GM12874 (cell line): ENCODE results near the gene WASL.

Experiments used
- CTCF ChIP-seq: IDR thresholded peaks from 2 replicates; pipeline ENCODE4 v1.5.1; 2011; ENCODE audit warnings: low read depth, mild to moderate bottlenecking, control low read depth, low read length, moderate library complexity; ENCODE audit not compliant: insufficient read depth

WASL gene

GRCh38 chr7:123741940-123742339 lies 6.9 kb downstream of the WASL start:
- TF ChIP-seq CTCF, result no peak

GRCh38 chr7:123738808-123739207 lies 10.0 kb downstream of the WASL start:
- no peak for TF ChIP-seq CTCF

DNA sequence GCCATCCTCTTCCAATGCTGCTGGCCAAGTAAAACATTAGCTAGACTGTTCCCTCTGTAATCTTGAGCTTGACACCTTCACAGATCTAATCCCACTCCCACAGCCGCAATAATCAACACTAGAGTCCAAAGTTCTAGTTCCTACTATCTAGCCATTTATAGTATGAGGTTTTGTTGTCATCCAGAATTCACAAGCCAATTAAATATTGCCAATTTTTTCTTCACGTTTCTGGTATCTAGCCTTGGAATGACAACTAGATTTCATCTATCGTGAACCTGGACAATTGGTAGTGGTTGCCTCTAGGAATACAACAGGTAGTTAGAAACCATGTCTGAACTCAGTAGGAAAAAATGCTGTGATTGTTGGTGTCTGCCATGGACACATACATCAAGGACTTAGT lies 10.4 kb downstream of the WASL start:
- TF ChIP-seq CTCF, result no peak

DNA sequence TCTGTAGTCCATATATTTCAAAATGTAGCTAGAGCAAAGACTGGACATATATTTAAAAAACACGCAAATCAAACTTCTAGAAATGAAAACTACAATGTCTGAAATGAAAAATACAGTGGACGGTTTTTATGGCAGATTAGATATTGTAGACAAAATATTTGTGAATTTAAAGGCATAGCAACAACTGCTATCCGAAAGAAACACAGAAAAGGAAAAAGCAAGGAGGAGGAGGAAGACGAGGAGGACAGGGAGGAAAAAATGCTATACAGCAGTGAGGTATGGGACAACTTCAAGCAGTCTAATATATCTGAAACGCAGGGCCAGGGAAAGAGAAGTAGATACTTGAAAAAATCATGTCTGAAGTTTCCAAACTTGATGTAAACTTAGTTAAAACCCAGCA lies 13.3 kb downstream of the WASL start:
- TF ChIP-seq CTCF, result no peak

GRCh38 chr7:123734498-123734897 lies 14.3 kb downstream of the WASL start:
- TF ChIP-seq CTCF, result no peak

DNA sequence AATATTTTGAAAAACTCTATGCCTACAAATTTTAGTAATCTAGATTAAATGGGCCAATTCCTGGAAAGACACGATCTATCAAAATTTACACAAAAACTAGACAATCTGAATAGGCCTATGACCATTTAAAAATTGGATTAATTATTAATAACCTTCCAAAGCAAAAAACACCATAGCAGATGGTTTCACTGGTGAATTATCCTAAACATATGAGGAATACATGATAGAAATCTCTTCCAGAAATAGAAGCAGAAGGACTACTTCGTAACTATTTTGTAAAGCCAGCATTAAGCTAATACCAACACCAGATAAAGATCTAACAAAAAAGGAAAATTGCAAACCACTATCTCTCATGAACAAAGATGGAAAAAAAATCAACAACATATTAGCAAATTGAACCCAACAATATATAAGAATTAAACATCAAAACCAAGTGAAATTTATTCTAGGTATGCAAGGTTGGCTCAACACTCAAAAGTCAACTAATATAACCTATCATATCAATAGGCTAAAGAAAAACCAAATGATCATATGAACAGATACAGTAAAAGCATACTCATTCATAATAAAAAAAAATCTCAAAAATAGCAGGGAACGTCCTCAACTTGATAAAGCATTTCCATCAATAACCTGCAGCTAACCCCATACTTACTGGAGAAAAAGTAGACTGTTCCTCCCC lies 16.3 kb downstream of the WASL start:
- no peak for TF ChIP-seq CTCF

DNA sequence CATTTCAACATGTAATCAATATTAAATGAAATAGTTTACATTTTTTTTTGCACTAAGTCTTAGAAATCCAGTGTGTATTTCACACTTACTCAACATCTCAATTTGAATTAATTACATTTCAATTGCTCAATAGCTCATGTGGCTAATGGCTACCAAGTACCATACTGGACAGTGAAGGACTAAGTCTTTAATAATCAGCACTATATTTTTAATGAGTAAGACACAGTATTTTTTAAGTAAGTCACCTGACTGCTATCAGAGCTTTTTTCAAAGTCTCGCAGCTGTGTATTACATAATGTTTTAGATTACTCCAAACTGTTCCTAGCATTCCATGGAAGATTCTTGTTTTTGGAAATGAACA lies 19.6 kb downstream of the WASL start:
- no peak for TF ChIP-seq CTCF
